Astrocyte (in vitro differentiated cells and primary cell): ENCODE measurements around the gene TANGO2. TPM values are rescaled to one million over a fixed set of nuclear protein-coding genes. Genes with fewer than 3 reads are reported as not detected.
A peak's percentile ranks its signal among the peaks of the same experiment; 100 is the strongest.

Experiments used
- DNase-seq: peaks from one replicate; pipeline ENCODE4 v3.0.0-alpha.2; 2010; ENCODE audit warnings: low read depth
- FAIRE-seq: peaks from 2 replicates; lab custom pipeline; 2011; peaks lifted over from hg19 to GRCh38; lab: Jason Lieb, UNC
- H2AFZ ChIP-seq: 2 replicates; pipeline ENCODE4 v1.6.0; 2012; ENCODE audit warnings: low read depth, low read length, inconsistent platforms
- H3K27ac ChIP-seq: 2 replicates; pipeline ENCODE4 v1.5.1; 2011; ENCODE audit warnings: low read depth, low read length, inconsistent platforms
- H3K27me3 ChIP-seq: 2 replicates; pipeline ENCODE4 v1.6.0; 2011; ENCODE audit warnings: low read length, inconsistent platforms; ENCODE audit not compliant: insufficient read depth
- H3K36me3 ChIP-seq: 2 replicates; pipeline ENCODE4 v1.5.1; 2011; ENCODE audit warnings: low read length, inconsistent platforms; ENCODE audit not compliant: insufficient read depth
- H3K4me1 ChIP-seq: 2 replicates; pipeline ENCODE4 v1.5.1; 2011; ENCODE audit warnings: low read length, inconsistent platforms; ENCODE audit not compliant: insufficient read depth
- H3K4me2 ChIP-seq: 2 replicates; pipeline ENCODE4 v1.6.0; 2012; ENCODE audit warnings: low read length, inconsistent platforms
- H3K4me3 ChIP-seq: 2 replicates; pipeline ENCODE4 v1.5.1; 2011; ENCODE audit warnings: low read depth, mild to moderate bottlenecking, low read length, inconsistent platforms; ENCODE audit not compliant: insufficient read depth
- H3K79me2 ChIP-seq: 2 replicates; pipeline ENCODE4 v1.6.0; 2012; ENCODE audit warnings: mild to moderate bottlenecking, low read length, inconsistent platforms; ENCODE audit not compliant: insufficient read depth
- H3K9ac ChIP-seq: 2 replicates; pipeline ENCODE4 v1.6.0; 2012; ENCODE audit warnings: mild to moderate bottlenecking, low read length, inconsistent platforms
- H3K9me3 ChIP-seq: 2 replicates; pipeline ENCODE4 v1.5.1; 2012; ENCODE audit warnings: low read depth, mild to moderate bottlenecking, low read length, inconsistent platforms; ENCODE audit not compliant: insufficient read depth
- H4K20me1 ChIP-seq: 2 replicates; pipeline ENCODE4 v1.6.0; 2012; ENCODE audit warnings: low read length, inconsistent platforms; ENCODE audit not compliant: insufficient read depth
- H3K27ac Mint-ChIP-seq: one replicate; pipeline ENCODE4 v1.8.0; 2021; ENCODE audit warnings: mild to moderate bottlenecking, mixed read lengths; ENCODE audit not compliant: unreplicated experiment
- H3K27me3 Mint-ChIP-seq: one replicate; pipeline ENCODE4 v1.8.0; 2021; ENCODE audit warnings: low read depth, mixed read lengths; ENCODE audit not compliant: unreplicated experiment
- H3K36me3 Mint-ChIP-seq: one replicate; pipeline ENCODE4 v1.8.0; 2021; ENCODE audit warnings: low read depth, mixed read lengths; ENCODE audit not compliant: unreplicated experiment
- H3K4me1 Mint-ChIP-seq: one replicate; pipeline ENCODE4 v1.8.0; 2021; ENCODE audit warnings: low read depth, mixed read lengths; ENCODE audit not compliant: unreplicated experiment
- H3K4me3 Mint-ChIP-seq: one replicate; pipeline ENCODE4 v1.8.0; 2021; ENCODE audit warnings: mild to moderate bottlenecking, moderate library complexity, mixed read lengths; ENCODE audit not compliant: unreplicated experiment
- H3K9me3 Mint-ChIP-seq: one replicate; pipeline ENCODE4 v1.8.0; 2021; ENCODE audit warnings: mild to moderate bottlenecking, mixed read lengths; ENCODE audit not compliant: unreplicated experiment
- CTCF ChIP-seq: IDR thresholded peaks from 2 replicates; pipeline ENCODE4 v1.5.1; 2011; ENCODE audit warnings: low read depth, mild to moderate bottlenecking, inconsistent platforms, low read length, moderate library complexity; ENCODE audit not compliant: insufficient read depth
- EZH2 ChIP-seq: IDR thresholded peaks from 2 replicates; pipeline ENCODE4 v1.6.1; 2012; ENCODE audit warnings: mild to moderate bottlenecking, low read length, inconsistent platforms; ENCODE audit not compliant: insufficient read depth
- total RNA-seq: library from RNA; stranded (reverse); gene quantifications from 2 replicates; pipeline ENCODE4 v1.2.1, GENCODE V29; 2021

Gene TANGO2
- total RNA-seq, 1 donor from 2014 or later = 28.0 TPM

- H3K9me3 Mint-ChIP-seq = no peaks in the 10 kb centered on the region
- Histone ChIP-seq H3K27ac (peak overlapping the region; percentile 61), H3K79me2 (peaks cover 36% of the 10 kb centered on the region)
These were observed 579 bp downstream of the TANGO2 start for GRCh38 chr22:20021196-20022181.

GRCh38 chr22:20022231-20022977, 1.5 kb downstream of the TANGO2 start:
- Histone ChIP-seq H3K36me3 (no peaks in the 10 kb centered on the region), H3K27ac (peak overlapping the region; percentile 61), H3K4me3 (peak overlapping the region; percentile 85), H3K9ac (peak overlapping the region; percentile 91), H3K4me2 (peak overlapping the region; percentile 93), H3K79me2 (peaks cover 36% of the 10 kb centered on the region), H3K4me1 (peaks cover 17% of the 10 kb centered on the region), H4K20me1 (peaks cover 53% of the 10 kb centered on the region), H3K9me3 (no peaks in the 10 kb centered on the region), H3K27me3 (peaks cover 5% of the 10 kb centered on the region), H2AFZ (no peak overlapping the region)
- Mint-ChIP-seq H3K27me3 (peaks cover 27% of the 10 kb centered on the region), H3K36me3 (peaks cover 2% of the 10 kb centered on the region), H3K4me1 (peaks cover 2% of the 10 kb centered on the region), H3K4me3 (peak overlapping the region; percentile 91), H3K27ac (no peak overlapping the region), H3K9me3 (no peaks in the 10 kb centered on the region)
- TF ChIP-seq EZH2 (no peak), CTCF (no peak)
- DNase-seq (no peak), FAIRE-seq (no peak)

More at GRCh38 chr22:20021196-20022181, 579 bp downstream of the TANGO2 start:
- H4K20me1 ChIP-seq = peaks cover 44% of the 10 kb centered on the region
- H3K9ac ChIP-seq = peak overlapping the region; percentile 91
- peaks cover 17% of the 10 kb centered on the region for H3K4me1 ChIP-seq
- peaks cover 6% of the 10 kb centered on the region for H3K27me3 ChIP-seq
- peaks cover 2% of the 10 kb centered on the region for H3K4me1 Mint-ChIP-seq
- H3K9me3 ChIP-seq = no peaks in the 10 kb centered on the region
- H3K27me3 Mint-ChIP-seq = peaks cover 31% of the 10 kb centered on the region
- no peak for FAIRE-seq
- H3K27ac Mint-ChIP-seq = peak overlapping the region; percentile 81
- peak overlapping the region; percentile 85 for H3K4me3 ChIP-seq
- DNase-seq = peak; percentile 46
- H3K4me3 Mint-ChIP-seq = peak overlapping the region; percentile 91
- H2AFZ ChIP-seq = peak overlapping the region; percentile 64
- peaks cover 2% of the 10 kb centered on the region for H3K36me3 Mint-ChIP-seq
- H3K36me3 ChIP-seq = no peaks in the 10 kb centered on the region
- peak overlapping the region; percentile 93 for H3K4me2 ChIP-seq
- TF ChIP-seq EZH2 = no peak
- no peak for TF ChIP-seq CTCF
